ENCODE results near the gene PHLDB3. TPM values are rescaled to one million over a fixed set of nuclear protein-coding genes. Genes with fewer than 3 reads are reported as not detected.

The PHLDB3 gene
- polyA plus RNA-seq, 2 of the 4 experiments (the other 2 are of a cell fraction): 5.5 to 12.0 TPM

DNA sequence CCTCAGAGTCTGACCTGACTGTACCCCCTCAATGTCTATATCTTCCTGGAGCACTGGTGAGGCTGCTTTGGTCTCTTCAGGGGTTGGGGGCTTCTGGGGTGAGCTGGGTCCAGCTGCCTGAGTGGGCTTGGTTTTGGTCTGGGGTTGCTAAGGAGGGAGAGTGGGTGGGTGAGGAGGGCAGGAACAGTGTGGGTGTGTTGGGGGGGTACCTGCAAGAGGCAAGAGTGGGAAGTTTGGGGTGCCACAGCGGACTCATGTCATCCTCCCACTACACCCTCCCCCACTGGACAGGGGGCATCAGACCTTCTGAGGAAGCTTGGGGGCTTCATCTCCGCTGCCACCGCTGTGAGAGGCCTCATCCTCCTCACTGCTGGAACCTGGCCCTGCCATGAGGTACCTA lies 42.0 kb upstream of the PHLDB3 start:
- no peaks in the 10 kb centered on the region for H3K4me1 ChIP-seq
- no peak for FAIRE-seq
- no peak for ATAC-seq
- H3K4me3 ChIP-seq: no peak overlapping the region
- 94% methylated on average over 3 of the region's 3 CpGs for WGBS (ENCODE audit: missing lambda C conversion rate)
- no peaks in the 10 kb centered on the region for H3K9me3 ChIP-seq
- TF ChIP-seq RNF2 (IDR thresholded peaks at IDR 0.05; ENCODE audit: borderline replicate concordance, low read depth) (no peak), CHD4 (IDR thresholded peaks at IDR 0.05; ENCODE audit: borderline replicate concordance) (no peak), ZFP36 (IDR thresholded peaks at IDR 0.05; ENCODE audit: borderline replicate concordance, partially characterized antibody) (no peak), NR3C1 (IDR thresholded peaks at IDR 0.05) (no peak), POLR2AphosphoS2 (conservative IDR thresholded peaks at IDR 0.05; ENCODE audit: low read length) (no peak), HEYL (CRISPR knock-in tag; IDR thresholded peaks at IDR 0.05) (no peak), NFE2L2 (conservative IDR thresholded peaks at IDR 0.05; ENCODE audit: low read length) (no peak), NPAS2 (CRISPR knock-in tag; IDR thresholded peaks at IDR 0.05; ENCODE audit: borderline replicate concordance) (no peak), BHLHE40 (IDR thresholded peaks at IDR 0.05; ENCODE audit: low read depth, low read length) (no peak), MAZ (IDR thresholded peaks at IDR 0.05; ENCODE audit: borderline replicate concordance, low read depth, low read length) (no peak), TP53 (CRISPR knock-in tag; IDR thresholded peaks at IDR 0.05) (no peak)
- TF ChIP-seq, protein P1, sequence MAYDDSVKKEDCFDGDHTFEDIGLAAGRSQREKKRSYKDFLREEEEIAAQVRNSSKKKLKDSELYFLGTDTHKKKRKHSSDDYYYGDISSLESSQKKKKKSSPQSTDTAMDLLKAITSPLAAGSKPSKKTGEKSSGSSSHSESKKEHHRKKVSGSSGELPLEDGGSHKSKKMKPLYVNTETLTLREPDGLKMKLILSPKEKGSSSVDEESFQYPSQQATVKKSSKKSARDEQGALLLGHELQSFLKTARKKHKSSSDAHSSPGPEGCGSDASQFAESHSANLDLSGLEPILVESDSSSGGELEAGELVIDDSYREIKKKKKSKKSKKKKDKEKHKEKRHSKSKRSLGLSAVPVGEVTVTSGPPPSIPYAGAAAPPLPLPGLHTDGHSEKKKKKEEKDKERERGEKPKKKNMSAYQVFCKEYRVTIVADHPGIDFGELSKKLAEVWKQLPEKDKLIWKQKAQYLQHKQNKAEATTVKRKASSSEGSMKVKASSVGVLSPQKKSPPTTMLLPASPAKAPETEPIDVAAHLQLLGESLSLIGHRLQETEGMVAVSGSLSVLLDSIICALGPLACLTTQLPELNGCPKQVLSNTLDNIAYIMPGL (CRISPR knock-in tag; IDR thresholded peaks at IDR 0.05; ENCODE audit: borderline replicate concordance): no peak
- TF ChIP-seq, protein P2, sequence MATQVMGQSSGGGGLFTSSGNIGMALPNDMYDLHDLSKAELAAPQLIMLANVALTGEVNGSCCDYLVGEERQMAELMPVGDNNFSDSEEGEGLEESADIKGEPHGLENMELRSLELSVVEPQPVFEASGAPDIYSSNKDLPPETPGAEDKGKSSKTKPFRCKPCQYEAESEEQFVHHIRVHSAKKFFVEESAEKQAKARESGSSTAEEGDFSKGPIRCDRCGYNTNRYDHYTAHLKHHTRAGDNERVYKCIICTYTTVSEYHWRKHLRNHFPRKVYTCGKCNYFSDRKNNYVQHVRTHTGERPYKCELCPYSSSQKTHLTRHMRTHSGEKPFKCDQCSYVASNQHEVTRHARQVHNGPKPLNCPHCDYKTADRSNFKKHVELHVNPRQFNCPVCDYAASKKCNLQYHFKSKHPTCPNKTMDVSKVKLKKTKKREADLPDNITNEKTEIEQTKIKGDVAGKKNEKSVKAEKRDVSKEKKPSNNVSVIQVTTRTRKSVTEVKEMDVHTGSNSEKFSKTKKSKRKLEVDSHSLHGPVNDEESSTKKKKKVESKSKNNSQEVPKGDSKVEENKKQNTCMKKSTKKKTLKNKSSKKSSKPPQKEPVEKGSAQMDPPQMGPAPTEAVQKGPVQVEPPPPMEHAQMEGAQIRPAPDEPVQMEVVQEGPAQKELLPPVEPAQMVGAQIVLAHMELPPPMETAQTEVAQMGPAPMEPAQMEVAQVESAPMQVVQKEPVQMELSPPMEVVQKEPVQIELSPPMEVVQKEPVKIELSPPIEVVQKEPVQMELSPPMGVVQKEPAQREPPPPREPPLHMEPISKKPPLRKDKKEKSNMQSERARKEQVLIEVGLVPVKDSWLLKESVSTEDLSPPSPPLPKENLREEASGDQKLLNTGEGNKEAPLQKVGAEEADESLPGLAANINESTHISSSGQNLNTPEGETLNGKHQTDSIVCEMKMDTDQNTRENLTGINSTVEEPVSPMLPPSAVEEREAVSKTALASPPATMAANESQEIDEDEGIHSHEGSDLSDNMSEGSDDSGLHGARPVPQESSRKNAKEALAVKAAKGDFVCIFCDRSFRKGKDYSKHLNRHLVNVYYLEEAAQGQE (IDR thresholded peaks at IDR 0.05): no peak
- TF ChIP-seq, protein P3, sequence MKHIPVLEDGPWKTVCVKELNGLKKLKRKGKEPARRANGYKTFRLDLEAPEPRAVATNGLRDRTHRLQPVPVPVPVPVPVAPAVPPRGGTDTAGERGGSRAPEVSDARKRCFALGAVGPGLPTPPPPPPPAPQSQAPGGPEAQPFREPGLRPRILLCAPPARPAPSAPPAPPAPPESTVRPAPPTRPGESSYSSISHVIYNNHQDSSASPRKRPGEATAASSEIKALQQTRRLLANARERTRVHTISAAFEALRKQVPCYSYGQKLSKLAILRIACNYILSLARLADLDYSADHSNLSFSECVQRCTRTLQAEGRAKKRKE (CRISPR knock-in tag; IDR thresholded peaks at IDR 0.05; ENCODE audit: low read depth): no peak
- no peak for DNase-seq (ENCODE audit: low read depth in 1 of 2, low spot score in 1 of 2)
- no peak overlapping the region for H3K4me2 ChIP-seq
- POLR2A ChIA-PET: no interaction called here
- CTCF ChIA-PET: interaction anchor here (0.6 to 1.7 kb wide), 4 partner anchors 9 to 1126 kb away, joined by 3 to 7 read pairs (median 4); no protein-coding TSS in a partner anchor
- H3K27ac ChIP-seq: no peak overlapping the region

DNA sequence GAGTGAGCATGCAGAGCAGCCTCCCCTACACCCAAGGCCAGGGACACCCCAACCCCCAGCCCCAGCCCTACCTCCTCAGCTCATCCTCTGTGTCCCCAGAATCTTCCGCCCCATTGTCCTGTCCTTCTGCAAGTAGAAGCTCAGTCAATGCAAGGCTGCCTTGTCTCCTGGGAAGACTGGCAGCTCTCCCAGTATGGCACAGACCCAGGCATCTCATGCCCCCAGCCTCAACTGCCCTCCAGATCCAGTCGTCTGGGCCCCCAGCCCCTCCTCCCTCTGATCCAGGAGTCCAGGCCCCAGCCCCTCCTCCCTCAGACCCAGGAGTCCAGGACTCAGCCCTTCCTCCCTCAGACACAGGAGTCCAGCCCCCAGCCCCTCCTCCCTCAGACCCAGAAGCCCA lies 41.4 kb upstream of the PHLDB3 start:
- FAIRE-seq: no peak
- POLR2A ChIA-PET: no interaction called here
- WGBS (ENCODE audit: missing lambda C conversion rate): 88% methylated on average over 2 of the region's 2 CpGs

More for the DNA sequence above, 41.4 kb upstream of the PHLDB3 start:
- CTCF ChIA-PET: interaction anchor here (0.6 to 15.3 kb wide), 4 partner anchors 10 to 106 kb away, joined by 3 to 167 read pairs (median 5); no protein-coding TSS in a partner anchor
- TF ChIP-seq, protein P4, sequence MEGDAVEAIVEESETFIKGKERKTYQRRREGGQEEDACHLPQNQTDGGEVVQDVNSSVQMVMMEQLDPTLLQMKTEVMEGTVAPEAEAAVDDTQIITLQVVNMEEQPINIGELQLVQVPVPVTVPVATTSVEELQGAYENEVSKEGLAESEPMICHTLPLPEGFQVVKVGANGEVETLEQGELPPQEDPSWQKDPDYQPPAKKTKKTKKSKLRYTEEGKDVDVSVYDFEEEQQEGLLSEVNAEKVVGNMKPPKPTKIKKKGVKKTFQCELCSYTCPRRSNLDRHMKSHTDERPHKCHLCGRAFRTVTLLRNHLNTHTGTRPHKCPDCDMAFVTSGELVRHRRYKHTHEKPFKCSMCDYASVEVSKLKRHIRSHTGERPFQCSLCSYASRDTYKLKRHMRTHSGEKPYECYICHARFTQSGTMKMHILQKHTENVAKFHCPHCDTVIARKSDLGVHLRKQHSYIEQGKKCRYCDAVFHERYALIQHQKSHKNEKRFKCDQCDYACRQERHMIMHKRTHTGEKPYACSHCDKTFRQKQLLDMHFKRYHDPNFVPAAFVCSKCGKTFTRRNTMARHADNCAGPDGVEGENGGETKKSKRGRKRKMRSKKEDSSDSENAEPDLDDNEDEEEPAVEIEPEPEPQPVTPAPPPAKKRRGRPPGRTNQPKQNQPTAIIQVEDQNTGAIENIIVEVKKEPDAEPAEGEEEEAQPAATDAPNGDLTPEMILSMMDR (IDR thresholded peaks at IDR 0.05): no peak
- TF ChIP-seq SMC3 (IDR thresholded peaks at IDR 0.05) (no peak), RARB (CRISPR knock-in tag; IDR thresholded peaks at IDR 0.05) (no peak), RFX5 (IDR thresholded peaks at IDR 0.05) (no peak), FOSL2 (IDR thresholded peaks at IDR 0.05) (no peak), FOSL2 (CRISPR knock-in tag; IDR thresholded peaks at IDR 0.05) (no peak), EP300 (IDR thresholded peaks at IDR 0.05) (no peak), POLR2A (IDR thresholded peaks at IDR 0.05; ENCODE audit: low read length) (no peak), FOXS1 (CRISPR knock-in tag; IDR thresholded peaks at IDR 0.05) (no peak), ZFP36 (IDR thresholded peaks at IDR 0.05; ENCODE audit: borderline replicate concordance, partially characterized antibody) (no peak), NPAS2 (CRISPR knock-in tag; IDR thresholded peaks at IDR 0.05; ENCODE audit: borderline replicate concordance) (no peak)
- TF ChIP-seq, protein P5, sequence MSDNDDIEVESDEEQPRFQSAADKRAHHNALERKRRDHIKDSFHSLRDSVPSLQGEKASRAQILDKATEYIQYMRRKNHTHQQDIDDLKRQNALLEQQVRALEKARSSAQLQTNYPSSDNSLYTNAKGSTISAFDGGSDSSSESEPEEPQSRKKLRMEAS (IDR thresholded peaks at IDR 0.05): no peak
- ATAC-seq (peak in 1 of 2 experiments; percentile 26; a peak in 2 of 6 replicates), DNase-seq (ENCODE audit: low read depth in 1 of 2, low spot score in 1 of 2) (no peak)
- Histone ChIP-seq H3K9me3 (no peaks in the 10 kb centered on the region), H3K4me2 (no peak overlapping the region), H3K4me3 (no peak overlapping the region), H3K4me1 (no peaks in the 10 kb centered on the region), H3K27ac (no peak overlapping the region)
